Breast epithelium (tissue), 3 donors: ENCODE results near the gene CHSY3.

Source experiments
- CTCF ChIP-seq, 3 donors: fragments of 450-650 bp; IDR thresholded peaks; one replicate each; pipeline ENCODE4 v1.5.1; 2016 to 2017; ENCODE audit warnings: antibody characterized with exemption in 3 of 3, mild to moderate bottlenecking in 3 of 3, moderate library complexity in 3 of 3
- POLR2A ChIP-seq: fragments of 450-650 bp; IDR thresholded peaks from one replicate; pipeline ENCODE4 v1.6.1; 2016; ENCODE audit warnings: antibody characterized with exemption, mild to moderate bottlenecking, moderate library complexity

GRCh38 chr5:130063603-130064002 is 159.3 kb downstream of the CHSY3 start:
- TF ChIP-seq CTCF (IDR thresholded peaks at IDR 0.05) (no peak), POLR2A (no peak)
